Sigmoid colon (tissue), 4 donors: Measurements from ENCODE around the gene KRT76.

Source experiments
- EP300 ChIP-seq, 4 donors: sonication (generic); formaldehyde crosslinking; IDR thresholded peaks; one replicate each; pipeline ENCODE4 v1.6.1; 2017; ENCODE audit warnings: antibody characterized with exemption in 4 of 4
- POLR2A ChIP-seq, 2 donors: fragments of 450-650 bp; IDR thresholded peaks; one replicate each; pipeline ENCODE4 v1.6.1; 2016; ENCODE audit warnings: antibody characterized with exemption in 2 of 2, mild to moderate bottlenecking in 2 of 2, moderate library complexity in 2 of 2
- POLR2AphosphoS5 ChIP-seq, 4 donors: sonication (generic); formaldehyde crosslinking; IDR thresholded peaks; one replicate each; pipeline ENCODE4 v1.6.1; 2017; ENCODE audit warnings: antibody characterized with exemption in 4 of 4
- TF ChIP-seq, protein P1 (sequence below), 4 experiments: fragments of 450-650 bp in 3 of 4; fragments of 200-600 bp in 1 of 4; IDR thresholded peaks; one replicate each; pipeline ENCODE4 v1.5.1; 2016 to 2019; ENCODE audit warnings: antibody characterized with exemption in 4 of 4, mild to moderate bottlenecking in 3 of 4, moderate library complexity in 2 of 4

- TF ChIP-seq, protein P1, sequence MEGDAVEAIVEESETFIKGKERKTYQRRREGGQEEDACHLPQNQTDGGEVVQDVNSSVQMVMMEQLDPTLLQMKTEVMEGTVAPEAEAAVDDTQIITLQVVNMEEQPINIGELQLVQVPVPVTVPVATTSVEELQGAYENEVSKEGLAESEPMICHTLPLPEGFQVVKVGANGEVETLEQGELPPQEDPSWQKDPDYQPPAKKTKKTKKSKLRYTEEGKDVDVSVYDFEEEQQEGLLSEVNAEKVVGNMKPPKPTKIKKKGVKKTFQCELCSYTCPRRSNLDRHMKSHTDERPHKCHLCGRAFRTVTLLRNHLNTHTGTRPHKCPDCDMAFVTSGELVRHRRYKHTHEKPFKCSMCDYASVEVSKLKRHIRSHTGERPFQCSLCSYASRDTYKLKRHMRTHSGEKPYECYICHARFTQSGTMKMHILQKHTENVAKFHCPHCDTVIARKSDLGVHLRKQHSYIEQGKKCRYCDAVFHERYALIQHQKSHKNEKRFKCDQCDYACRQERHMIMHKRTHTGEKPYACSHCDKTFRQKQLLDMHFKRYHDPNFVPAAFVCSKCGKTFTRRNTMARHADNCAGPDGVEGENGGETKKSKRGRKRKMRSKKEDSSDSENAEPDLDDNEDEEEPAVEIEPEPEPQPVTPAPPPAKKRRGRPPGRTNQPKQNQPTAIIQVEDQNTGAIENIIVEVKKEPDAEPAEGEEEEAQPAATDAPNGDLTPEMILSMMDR (IDR thresholded peaks at IDR 0.05) = no peak
- TF ChIP-seq POLR2A (IDR thresholded peaks at IDR 0.05) (no peak), POLR2AphosphoS5 (IDR thresholded peaks at IDR 0.05) (no peak), EP300 (IDR thresholded peaks at IDR 0.05) (no peak)
Measured at GRCh38 chr12:52727037-52727436, 50.1 kb downstream of the KRT76 start.
